ENCODE measurements around the gene GNAQ.
"Not testable (repeated sequence)": the region's sequence is repeated elsewhere in the genome, so short reads cannot be mapped to it uniquely, and the experiment has no call there.

Gene GNAQ

DNA sequence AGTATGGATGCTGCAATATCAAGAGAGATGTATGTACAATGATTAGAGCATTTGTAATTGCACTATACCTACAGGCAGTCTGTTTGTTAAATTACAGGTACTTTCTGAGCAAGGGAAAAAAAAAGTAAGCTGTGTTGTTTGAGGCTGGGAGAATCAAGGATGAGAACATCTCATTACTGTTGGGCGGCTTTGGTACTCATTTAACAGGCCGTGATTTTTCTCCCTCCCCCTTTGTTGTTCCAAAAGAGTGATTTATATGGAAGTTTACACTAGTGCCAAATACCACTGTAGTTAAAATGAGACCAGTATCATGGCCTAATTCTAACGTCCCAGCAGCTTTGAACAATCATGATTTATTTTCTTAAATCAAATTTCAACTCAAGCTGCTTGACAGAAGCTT lies 312.3 kb downstream of the GNAQ start:
- H3K79me2 ChIP-seq (ENCODE audit: insufficient read depth, low read length), result no peaks in the 10 kb centered on the region
- TF ChIP-seq CTCF (IDR thresholded peaks at IDR 0.05; ENCODE audit: borderline replicate concordance, extremely low read depth, low read length, poor library complexity, severe bottlenecking) (no peak), EZH2 (IDR thresholded peaks at IDR 0.05; ENCODE audit: borderline replicate concordance, low read depth, low read length, severe bottlenecking) (no peak)
- H3K27ac ChIP-seq (ENCODE audit: low read length), result no peak overlapping the region
- no peaks in the 10 kb centered on the region for H4K20me1 ChIP-seq (ENCODE audit: insufficient read depth, low read length)
- H3K4me1 ChIP-seq (ENCODE audit: insufficient read depth, low read length), result no peaks in the 10 kb centered on the region
- peaks cover 15% of the 10 kb centered on the region for H3K36me3 ChIP-seq (ENCODE audit: insufficient read depth, low read length)
- H3K9me3 ChIP-seq (ENCODE audit: insufficient read depth, low read length, severe bottlenecking), result no peaks in the 10 kb centered on the region
- H3K4me3 ChIP-seq (ENCODE audit: low read depth in 1 of 2, low read length in 2 of 2), result no peak overlapping the region
- no peak overlapping the region for H2AFZ ChIP-seq (ENCODE audit: low read depth, low read length)
- no peak overlapping the region for H3K9ac ChIP-seq (ENCODE audit: low read depth, low read length)
- H3K27me3 ChIP-seq (ENCODE audit: insufficient read depth, low read length, poor library complexity), result no peaks in the 10 kb centered on the region
- DNase-seq (no peak), ATAC-seq (ENCODE audit: insufficient read depth, low read depth) (no peak)
- H3K4me2 ChIP-seq (ENCODE audit: insufficient read depth, low read length), result no peak overlapping the region

GRCh38 chr9:77718298-77718640 lies 313.3 kb downstream of the GNAQ start:
- H3K9ac ChIP-seq (ENCODE audit: low read depth, low read length); H4K20me1 ChIP-seq (ENCODE audit: insufficient read depth, low read length); DNase-seq; H3K9me3 ChIP-seq (ENCODE audit: insufficient read depth, low read length, severe bottlenecking); H3K36me3 ChIP-seq (ENCODE audit: insufficient read depth, low read length); H3K27me3 ChIP-seq (ENCODE audit: insufficient read depth, low read length, poor library complexity); ATAC-seq (ENCODE audit: insufficient read depth, low read depth); H3K79me2 ChIP-seq (ENCODE audit: insufficient read depth, low read length); H3K4me1 ChIP-seq (ENCODE audit: insufficient read depth, low read length); H3K27ac ChIP-seq (ENCODE audit: low read length); H2AFZ ChIP-seq (ENCODE audit: low read depth, low read length); H3K4me3 ChIP-seq (ENCODE audit: low read depth in 1 of 2, low read length in 2 of 2); H3K4me2 ChIP-seq (ENCODE audit: insufficient read depth, low read length): not testable (repeated sequence)

DNA sequence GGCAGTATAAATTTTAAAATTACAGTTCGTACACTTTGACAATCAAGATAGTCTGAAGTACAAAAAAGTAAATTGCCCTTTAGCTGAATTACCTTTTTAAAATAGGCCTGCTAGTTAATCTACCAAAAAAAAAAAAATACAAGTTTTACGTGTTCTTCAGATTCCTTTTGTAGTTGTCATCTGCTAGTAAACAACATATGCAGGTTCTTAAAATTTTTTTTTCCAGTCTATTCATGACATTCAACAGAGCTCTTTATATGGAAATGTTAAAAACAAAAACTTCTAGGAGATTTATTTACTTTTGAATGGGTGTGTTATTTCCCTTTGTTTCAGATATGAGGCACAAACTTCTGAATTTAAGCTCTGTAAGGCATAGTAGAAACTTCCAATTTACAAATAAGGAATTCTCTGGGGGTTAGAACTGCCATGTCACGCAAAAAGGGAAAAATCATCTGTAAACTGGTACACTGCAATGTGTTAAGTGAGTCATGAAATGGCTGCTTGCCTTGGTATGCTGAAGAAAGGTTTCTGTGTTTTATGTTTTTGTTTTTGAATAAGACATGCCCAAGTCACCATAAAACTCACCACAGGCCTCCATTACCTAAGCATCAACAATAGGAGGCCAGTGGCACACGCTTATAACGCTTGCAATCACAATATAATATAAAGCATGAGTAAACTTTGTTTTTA lies 313.9 kb downstream of the GNAQ start:
- not testable (repeated sequence) for H3K27ac ChIP-seq (ENCODE audit: low read length); H3K79me2 ChIP-seq (ENCODE audit: insufficient read depth, low read length); H3K4me2 ChIP-seq (ENCODE audit: insufficient read depth, low read length); H3K9ac ChIP-seq (ENCODE audit: low read depth, low read length); H3K36me3 ChIP-seq (ENCODE audit: insufficient read depth, low read length); H3K4me3 ChIP-seq (ENCODE audit: low read depth in 1 of 2, low read length in 2 of 2); H3K27me3 ChIP-seq (ENCODE audit: insufficient read depth, low read length, poor library complexity); H3K9me3 ChIP-seq (ENCODE audit: insufficient read depth, low read length, severe bottlenecking); H3K4me1 ChIP-seq (ENCODE audit: insufficient read depth, low read length); DNase-seq; H4K20me1 ChIP-seq (ENCODE audit: insufficient read depth, low read length); H2AFZ ChIP-seq (ENCODE audit: low read depth, low read length); ATAC-seq (ENCODE audit: insufficient read depth, low read depth)

GRCh38 chr9:77714077-77714549 lies 317.5 kb downstream of the GNAQ start:
- no peak for ATAC-seq (ENCODE audit: insufficient read depth, low read depth)
- H3K9me3 ChIP-seq (ENCODE audit: insufficient read depth, low read length, severe bottlenecking), result no peaks in the 10 kb centered on the region
- H3K27me3 ChIP-seq (ENCODE audit: insufficient read depth, low read length, poor library complexity), result no peaks in the 10 kb centered on the region
- H3K79me2 ChIP-seq (ENCODE audit: insufficient read depth, low read length), result no peaks in the 10 kb centered on the region
- H3K27ac ChIP-seq (ENCODE audit: low read length), result no peak overlapping the region
- H3K4me3 ChIP-seq (ENCODE audit: low read depth in 1 of 2, low read length in 2 of 2), result no peak overlapping the region
- no peaks in the 10 kb centered on the region for H3K36me3 ChIP-seq (ENCODE audit: insufficient read depth, low read length)
- H2AFZ ChIP-seq (ENCODE audit: low read depth, low read length), result no peak overlapping the region
- H3K9ac ChIP-seq (ENCODE audit: low read depth, low read length), result no peak overlapping the region
- H3K4me2 ChIP-seq (ENCODE audit: insufficient read depth, low read length), result no peak overlapping the region
- TF ChIP-seq EZH2 (IDR thresholded peaks at IDR 0.05; ENCODE audit: borderline replicate concordance, low read depth, low read length, severe bottlenecking) (no peak), CTCF (IDR thresholded peaks at IDR 0.05; ENCODE audit: borderline replicate concordance, extremely low read depth, low read length, poor library complexity, severe bottlenecking) (no peak)
- H3K4me1 ChIP-seq (ENCODE audit: insufficient read depth, low read length), result peaks cover 4% of the 10 kb centered on the region; the same call in 1 of the 2 replicates
- no peaks in the 10 kb centered on the region for H4K20me1 ChIP-seq (ENCODE audit: insufficient read depth, low read length)
- no peak for DNase-seq

Measured in DND-41 (cell line).